OCI-LY1 (cell line): Measurements from ENCODE around the gene EPM2A.

Experiments
- H2AFZ ChIP-seq: fragments of 200-600 bp; sonication (generic), shearing (Covaris generic); 2 replicates; pipeline ENCODE4 v1.6.0; 2014; ENCODE audit warnings: antibody characterized with exemption, mild to moderate bottlenecking, low read length
- H3F3A ChIP-seq: fragments of 200-600 bp; sonication (generic), shearing (Covaris generic); 2 replicates; pipeline ENCODE4 v1.6.0; 2014; ENCODE audit warnings: mild to moderate bottlenecking, antibody characterized with exemption, low read length, moderate library complexity; ENCODE audit not compliant: insufficient read depth
- H3K27ac ChIP-seq: fragments of 200-600 bp; sonication (generic); 2 replicates; pipeline ENCODE4 v1.5.1; 2014; ENCODE audit warnings: low read length, mixed run types, mild to moderate bottlenecking, low read depth; ENCODE audit not compliant: poor library complexity, severe bottlenecking
- H3K27me3 ChIP-seq: fragments of 200-600 bp; sonication (generic); 2 replicates; pipeline ENCODE4 v1.6.0; 2014; ENCODE audit warnings: antibody characterized with exemption, mild to moderate bottlenecking, low read length, moderate library complexity; ENCODE audit not compliant: insufficient read depth
- H3K36me3 ChIP-seq: fragments of 200-600 bp; sonication (generic); 2 replicates; pipeline ENCODE4 v1.6.1; 2014; ENCODE audit warnings: mild to moderate bottlenecking, antibody characterized with exemption, low read length, moderate library complexity, mixed read lengths; ENCODE audit not compliant: insufficient read depth
- H3K4me1 ChIP-seq: fragments of 200-600 bp; sonication (generic); 2 replicates; pipeline ENCODE4 v1.5.1; 2014; ENCODE audit warnings: mild to moderate bottlenecking, low read length, moderate library complexity; ENCODE audit not compliant: insufficient read depth, severe bottlenecking
- H3K4me2 ChIP-seq: fragments of 200-600 bp; sonication (generic), shearing (Covaris generic); 2 replicates; pipeline ENCODE4 v1.6.1; 2014; ENCODE audit warnings: low read length
- H3K4me3 ChIP-seq: fragments of 200-600 bp; sonication (generic); 2 replicates; pipeline ENCODE4 v1.5.1; 2014; ENCODE audit warnings: low read length, low read depth, mild to moderate bottlenecking, mixed read lengths; ENCODE audit not compliant: poor library complexity, severe bottlenecking
- H3K79me2 ChIP-seq: fragments of 200-600 bp; shearing (Covaris generic); 2 replicates; pipeline ENCODE4 v1.6.1; 2016; ENCODE audit warnings: mixed run types, low read length, mixed read lengths; ENCODE audit not compliant: insufficient read depth
- H3K9ac ChIP-seq: fragments of 200-600 bp; sonication (generic), shearing (Covaris generic); 2 replicates; pipeline ENCODE4 v1.6.1; 2014; ENCODE audit warnings: mild to moderate bottlenecking, low read length, mixed read lengths
- H3K9me2 ChIP-seq: fragments of 200-600 bp; sonication (generic), shearing (Covaris generic); 2 replicates; pipeline ENCODE4 v1.6.1; 2014; ENCODE audit warnings: low read depth, mild to moderate bottlenecking, low read length, mixed read lengths
- H3K9me3 ChIP-seq: fragments of 200-600 bp; shearing (Covaris generic); 2 replicates; pipeline ENCODE4 v1.6.1; 2014; ENCODE audit warnings: low read length, mixed read lengths
- H4K20me1 ChIP-seq: fragments of 200-600 bp; sonication (generic), shearing (Covaris generic); 2 replicates; pipeline ENCODE4 v1.6.0; 2016; ENCODE audit warnings: mild to moderate bottlenecking, low read length; ENCODE audit not compliant: insufficient read depth
- CTCF ChIP-seq: fragments of 200-600 bp; sonication (generic), shearing (Covaris generic); IDR thresholded peaks from 2 replicates; pipeline ENCODE4 v1.5.1; 2017; ENCODE audit warnings: mild to moderate bottlenecking, antibody characterized with exemption, low read length, moderate library complexity, mixed read lengths
- EZH2 ChIP-seq: fragments of 200-600 bp; sonication (generic), shearing (Covaris generic); IDR thresholded peaks from 2 replicates; pipeline ENCODE4 v1.8.0; 2017; ENCODE audit warnings: borderline replicate concordance, mixed run types, mild to moderate bottlenecking, antibody characterized with exemption, low read length, moderate library complexity, mixed read lengths

EPM2A gene

GRCh38 chr6:145670311-145670710 is 65.0 kb downstream of the EPM2A start:
- Histone ChIP-seq H3K79me2 (no peaks in the 10 kb centered on the region), H3K4me3 (no peak overlapping the region), H3K4me1 (no peaks in the 10 kb centered on the region), H3K27me3 (no peaks in the 10 kb centered on the region), H3K36me3 (peaks cover 6% of the 10 kb centered on the region; the same call in 1 of the 2 replicates), H3K9me3 (no peaks in the 10 kb centered on the region), H3F3A (no peaks in the 10 kb centered on the region), H2AFZ (no peak overlapping the region), H3K4me2 (no peak overlapping the region), H3K9me2 (no peaks in the 10 kb centered on the region), H4K20me1 (no peaks in the 10 kb centered on the region), H3K27ac (no peak overlapping the region), H3K9ac (no peak overlapping the region)
- TF ChIP-seq CTCF (no peak), EZH2 (no peak)

GRCh38 chr6:145669627-145670034 is 65.7 kb downstream of the EPM2A start:
- no peak overlapping the region for H3K4me2 ChIP-seq
- H3K4me3 ChIP-seq = no peak overlapping the region
- no peak overlapping the region for H3K27ac ChIP-seq

GRCh38 chr6:145668844-145669243 is 66.5 kb downstream of the EPM2A start:
- no peaks in the 10 kb centered on the region for H3K79me2 ChIP-seq
- no peaks in the 10 kb centered on the region for H3K4me1 ChIP-seq
- H4K20me1 ChIP-seq = no peaks in the 10 kb centered on the region
- H3K4me3 ChIP-seq = no peak overlapping the region
- no peaks in the 10 kb centered on the region for H3K9me2 ChIP-seq
- H3K9me3 ChIP-seq = no peaks in the 10 kb centered on the region
- H3K27ac ChIP-seq = no peak overlapping the region
- H3F3A ChIP-seq = no peaks in the 10 kb centered on the region
- no peak overlapping the region for H3K4me2 ChIP-seq
- TF ChIP-seq EZH2 (no peak), CTCF (no peak)
- H3K27me3 ChIP-seq = no peaks in the 10 kb centered on the region
- H3K9ac ChIP-seq = no peak overlapping the region
- no peak overlapping the region for H2AFZ ChIP-seq
- peaks cover 6% of the 10 kb centered on the region; the same call in 1 of the 2 replicates for H3K36me3 ChIP-seq

More at GRCh38 chr6:145669627-145670034, 65.7 kb downstream of the EPM2A start:
- TF ChIP-seq CTCF (no peak), EZH2 (no peak)
- H3K9ac ChIP-seq = no peak overlapping the region
- peaks cover 6% of the 10 kb centered on the region; the same call in 1 of the 2 replicates for H3K36me3 ChIP-seq
- H3K27me3 ChIP-seq = no peaks in the 10 kb centered on the region
- no peaks in the 10 kb centered on the region for H3K9me2 ChIP-seq
- H3K9me3 ChIP-seq = no peaks in the 10 kb centered on the region
- H3K4me1 ChIP-seq = no peaks in the 10 kb centered on the region
- no peaks in the 10 kb centered on the region for H3F3A ChIP-seq
- H3K79me2 ChIP-seq = no peaks in the 10 kb centered on the region
- H4K20me1 ChIP-seq = no peaks in the 10 kb centered on the region
- H2AFZ ChIP-seq = no peak overlapping the region
